ENCODE measurements around the gene RIMBP3C. TPM values are rescaled to one million over a fixed set of nuclear protein-coding genes. Genes with fewer than 3 reads are reported as not detected.
"Not testable (repeated sequence)": the region's sequence is repeated elsewhere in the genome, so short reads cannot be mapped to it uniquely, and the experiment has no call there.

RIMBP3C gene
- total and polyA plus RNA-seq, 2 donors (not counting 1 experiment from before 2014, with no cell fraction given): 0.02 to 0.50 TPM

GRCh38 chr22:21587803-21588611 lies 36.7 kb upstream of the RIMBP3C start:
- Histone ChIP-seq H3K9ac (ENCODE audit: insufficient read depth, low read length) (no peak overlapping the region), H3K27ac (ENCODE audit: insufficient read depth, low read length) (no peak overlapping the region), H3K4me1 (ENCODE audit: control insufficient read depth, extremely low read depth, insufficient read depth, low read length) (no peaks in the 10 kb centered on the region), H3K4me3 (replicated peaks in 1 of 4; ENCODE audit: control extremely low read depth in 1 of 4, insufficient read depth in 1 of 4, low read depth in 3 of 4, low read length in 4 of 4) (peak overlapping the region in 1 of 4 experiments; percentile 5), H3K9me3 (ENCODE audit: control insufficient read depth, insufficient read depth, low read depth, low read length) (no peaks in the 10 kb centered on the region), H3K4me2 (ENCODE audit: extremely low read depth, insufficient read depth, low read length) (no peak overlapping the region), H2AFZ (ENCODE audit: low read length) (no peak overlapping the region), H3K27me3 (ENCODE audit: control insufficient read depth, insufficient read depth, low read length) (no peaks in the 10 kb centered on the region), H3K36me3 (ENCODE audit: control insufficient read depth, insufficient read depth, low read length) (peaks cover under 1% of the 10 kb centered on the region), H4K20me1 (ENCODE audit: control insufficient read depth, extremely low read depth, insufficient read depth, low read length) (peaks cover 1% of the 10 kb centered on the region), H3K79me2 (ENCODE audit: control insufficient read depth, insufficient read depth, low read length) (peaks cover 90% of the 10 kb centered on the region)
- no peak for TF ChIP-seq CTCF (conservative IDR thresholded peaks at IDR 0.05 in 1 of 2, IDR thresholded peaks at IDR 0.05 in 1 of 2; ENCODE audit: low read depth in 1 of 2, low read length in 2 of 2)
- no peak for TF ChIP-seq EZH2 (IDR thresholded peaks at IDR 0.05; ENCODE audit: low read length, missing control alignments)
- DNase-seq (ENCODE audit: low read depth in 2 of 2): peak; percentile 16 to 78

- H3K79me2 ChIP-seq (ENCODE audit: control insufficient read depth, insufficient read depth, low read length): peaks cover 91% of the 10 kb centered on the region
- no peak for DNase-seq (ENCODE audit: low read depth in 2 of 2)
- H3K27ac ChIP-seq (ENCODE audit: insufficient read depth, low read length): no peak overlapping the region
- H3K9me3 ChIP-seq (ENCODE audit: control insufficient read depth, insufficient read depth, low read depth, low read length): no peaks in the 10 kb centered on the region
- no peak for TF ChIP-seq EZH2 (IDR thresholded peaks at IDR 0.05; ENCODE audit: low read length, missing control alignments)
- no peak for TF ChIP-seq CTCF (conservative IDR thresholded peaks at IDR 0.05 in 1 of 2, IDR thresholded peaks at IDR 0.05 in 1 of 2; ENCODE audit: low read depth in 1 of 2, low read length in 2 of 2)
- H3K9ac ChIP-seq (ENCODE audit: insufficient read depth, low read length): no peak overlapping the region
- H3K4me1 ChIP-seq (ENCODE audit: control insufficient read depth, extremely low read depth, insufficient read depth, low read length): no peaks in the 10 kb centered on the region
- H2AFZ ChIP-seq (ENCODE audit: low read length): no peak overlapping the region
- no peak overlapping the region for H3K4me2 ChIP-seq (ENCODE audit: extremely low read depth, insufficient read depth, low read length)
- no peaks in the 10 kb centered on the region for H3K27me3 ChIP-seq (ENCODE audit: control insufficient read depth, insufficient read depth, low read length)
- H3K4me3 ChIP-seq (replicated peaks in 1 of 4; ENCODE audit: control extremely low read depth in 1 of 4, insufficient read depth in 1 of 4, low read depth in 3 of 4, low read length in 4 of 4): no peak overlapping the region
- H3K36me3 ChIP-seq (ENCODE audit: control insufficient read depth, insufficient read depth, low read length): no peaks in the 10 kb centered on the region
- H4K20me1 ChIP-seq (ENCODE audit: control insufficient read depth, extremely low read depth, insufficient read depth, low read length): peaks cover under 1% of the 10 kb centered on the region
These were observed 34.1 kb upstream of the RIMBP3C start for GRCh38 chr22:21585389-21585788.

GRCh38 chr22:21582801-21583740 lies 31.8 kb upstream of the RIMBP3C start:
- Histone ChIP-seq H3K4me2 (ENCODE audit: extremely low read depth, insufficient read depth, low read length) (no peak overlapping the region), H3K4me3 (replicated peaks in 1 of 4; ENCODE audit: control extremely low read depth in 1 of 4, insufficient read depth in 1 of 4, low read depth in 3 of 4, low read length in 4 of 4) (no peak overlapping the region), H3K27ac (ENCODE audit: insufficient read depth, low read length) (no peak overlapping the region), H3K79me2 (ENCODE audit: control insufficient read depth, insufficient read depth, low read length) (peaks cover 93% of the 10 kb centered on the region), H3K9ac (ENCODE audit: insufficient read depth, low read length) (no peak overlapping the region), H3K27me3 (ENCODE audit: control insufficient read depth, insufficient read depth, low read length) (no peaks in the 10 kb centered on the region), H2AFZ (ENCODE audit: low read length) (no peak overlapping the region), H3K36me3 (ENCODE audit: control insufficient read depth, insufficient read depth, low read length) (peaks cover 3% of the 10 kb centered on the region), H3K9me3 (ENCODE audit: control insufficient read depth, insufficient read depth, low read depth, low read length) (no peaks in the 10 kb centered on the region), H3K4me1 (ENCODE audit: control insufficient read depth, extremely low read depth, insufficient read depth, low read length) (peaks cover 2% of the 10 kb centered on the region), H4K20me1 (ENCODE audit: control insufficient read depth, extremely low read depth, insufficient read depth, low read length) (peaks cover 5% of the 10 kb centered on the region)
- no peak for DNase-seq (ENCODE audit: low read depth in 2 of 2)
- TF ChIP-seq EZH2 (IDR thresholded peaks at IDR 0.05; ENCODE audit: low read length, missing control alignments) (no peak), CTCF (conservative IDR thresholded peaks at IDR 0.05 in 1 of 2, IDR thresholded peaks at IDR 0.05 in 1 of 2; ENCODE audit: low read depth in 1 of 2, low read length in 2 of 2) (no peak)

- peaks cover 91% of the 10 kb centered on the region for H3K79me2 ChIP-seq (ENCODE audit: control insufficient read depth, insufficient read depth, low read length)
- not testable (repeated sequence) for H3K9me3 ChIP-seq (ENCODE audit: control insufficient read depth, insufficient read depth, low read depth, low read length); H3K4me2 ChIP-seq (ENCODE audit: extremely low read depth, insufficient read depth, low read length); H4K20me1 ChIP-seq (ENCODE audit: control insufficient read depth, extremely low read depth, insufficient read depth, low read length); H3K9ac ChIP-seq (ENCODE audit: insufficient read depth, low read length); H3K36me3 ChIP-seq (ENCODE audit: control insufficient read depth, insufficient read depth, low read length); DNase-seq (ENCODE audit: low read depth in 2 of 2); H2AFZ ChIP-seq (ENCODE audit: low read length); H3K4me3 ChIP-seq (replicated peaks in 1 of 4; ENCODE audit: control extremely low read depth in 1 of 4, insufficient read depth in 1 of 4, low read depth in 3 of 4, low read length in 4 of 4); H3K27ac ChIP-seq (ENCODE audit: insufficient read depth, low read length); H3K4me1 ChIP-seq (ENCODE audit: control insufficient read depth, extremely low read depth, insufficient read depth, low read length); H3K27me3 ChIP-seq (ENCODE audit: control insufficient read depth, insufficient read depth, low read length)
These were observed 29.9 kb upstream of the RIMBP3C start for GRCh38 chr22:21581009-21581713.

All from fibroblast of lung (primary cell).